Nephron (organoid): ENCODE data around the gene POC1B.

Source experiments
- H3K27ac Mint-ChIP-seq, 3 experiments: 2 replicates each; pipeline ENCODE4 v1.8.0; 2020; ENCODE audit warnings: mixed read lengths in 3 of 3, mild to moderate bottlenecking in 2 of 3, moderate library complexity in 1 of 3
- H3K27me3 Mint-ChIP-seq: 2 replicates; pipeline ENCODE4 v1.8.0; 2021; ENCODE audit warnings: low read depth, mild to moderate bottlenecking, moderate library complexity, mixed read lengths
- H3K36me3 Mint-ChIP-seq: 2 replicates; pipeline ENCODE4 v1.8.0; 2020; ENCODE audit warnings: low read depth, mixed read lengths
- H3K4me1 Mint-ChIP-seq: 2 replicates; pipeline ENCODE4 v1.8.0; 2020; ENCODE audit warnings: mixed read lengths
- H3K4me3 Mint-ChIP-seq, 3 experiments: 2 replicates each; pipeline ENCODE4 v1.8.0; 2020; ENCODE audit warnings: mild to moderate bottlenecking in 3 of 3, mixed read lengths in 3 of 3, moderate library complexity in 2 of 3
- H3K9me3 Mint-ChIP-seq: 2 replicates; pipeline ENCODE4 v1.8.0; 2020; ENCODE audit warnings: mixed read lengths
- TF ChIP-seq, protein P1 (sequence below), 3 experiments: fragments of 200-600 bp; sonication (generic); IDR thresholded peaks; one replicate each; pipeline ENCODE4 v1.5.0; 2021; ENCODE audit warnings: antibody characterized with exemption in 3 of 3; ENCODE audit not compliant: unreplicated experiment in 3 of 3

Gene POC1B

DNA sequence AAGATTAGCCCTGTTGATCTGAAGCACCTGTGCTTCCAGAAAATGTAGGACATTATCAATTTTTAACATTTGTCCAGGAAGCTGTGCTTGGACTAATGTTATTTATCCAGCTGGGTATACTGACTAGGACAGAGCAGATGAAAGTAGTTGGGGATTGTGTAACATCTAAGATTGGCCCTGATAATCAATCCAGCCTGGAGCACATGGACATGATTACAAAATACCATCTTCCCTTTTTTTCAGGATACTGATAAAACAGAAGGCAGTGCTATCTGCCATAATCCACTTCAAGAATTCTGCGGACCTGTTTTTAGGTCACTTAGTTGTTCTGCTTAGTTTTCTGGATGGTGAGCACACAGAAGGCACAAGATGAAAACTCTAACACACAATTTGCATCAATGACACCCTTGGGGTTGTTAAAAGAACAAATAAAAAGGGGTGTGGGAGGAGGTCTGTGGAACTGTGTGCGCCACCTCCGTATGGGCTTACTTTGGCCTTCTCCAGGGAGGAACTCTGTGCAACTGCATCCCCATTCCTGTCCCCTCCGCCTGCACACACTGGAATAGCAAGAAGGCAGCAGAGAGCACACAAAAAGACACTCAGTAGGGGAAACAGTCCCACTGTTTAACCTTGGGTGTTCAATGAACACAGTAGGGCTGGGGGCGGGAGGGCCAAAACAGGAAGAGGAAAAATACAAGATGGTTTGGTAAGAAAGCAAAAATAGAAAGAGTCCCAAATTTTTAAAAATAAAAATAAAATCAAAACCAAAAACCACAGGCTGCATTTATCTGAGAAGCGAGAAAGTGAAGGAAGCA, 142.4 kb downstream of the POC1B start:
- H3K4me3 Mint-ChIP-seq, result peak overlapping the region in 1 of 3 experiments; percentile 15
- no peaks in the 10 kb centered on the region for H3K9me3 Mint-ChIP-seq
- H3K36me3 Mint-ChIP-seq, result no peaks in the 10 kb centered on the region
- H3K27ac Mint-ChIP-seq, result peak overlapping the region; percentile 62 to 89 (median 83)
- peaks cover 40% of the 10 kb centered on the region for H3K4me1 Mint-ChIP-seq
- TF ChIP-seq, protein P1, sequence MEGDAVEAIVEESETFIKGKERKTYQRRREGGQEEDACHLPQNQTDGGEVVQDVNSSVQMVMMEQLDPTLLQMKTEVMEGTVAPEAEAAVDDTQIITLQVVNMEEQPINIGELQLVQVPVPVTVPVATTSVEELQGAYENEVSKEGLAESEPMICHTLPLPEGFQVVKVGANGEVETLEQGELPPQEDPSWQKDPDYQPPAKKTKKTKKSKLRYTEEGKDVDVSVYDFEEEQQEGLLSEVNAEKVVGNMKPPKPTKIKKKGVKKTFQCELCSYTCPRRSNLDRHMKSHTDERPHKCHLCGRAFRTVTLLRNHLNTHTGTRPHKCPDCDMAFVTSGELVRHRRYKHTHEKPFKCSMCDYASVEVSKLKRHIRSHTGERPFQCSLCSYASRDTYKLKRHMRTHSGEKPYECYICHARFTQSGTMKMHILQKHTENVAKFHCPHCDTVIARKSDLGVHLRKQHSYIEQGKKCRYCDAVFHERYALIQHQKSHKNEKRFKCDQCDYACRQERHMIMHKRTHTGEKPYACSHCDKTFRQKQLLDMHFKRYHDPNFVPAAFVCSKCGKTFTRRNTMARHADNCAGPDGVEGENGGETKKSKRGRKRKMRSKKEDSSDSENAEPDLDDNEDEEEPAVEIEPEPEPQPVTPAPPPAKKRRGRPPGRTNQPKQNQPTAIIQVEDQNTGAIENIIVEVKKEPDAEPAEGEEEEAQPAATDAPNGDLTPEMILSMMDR (IDR thresholded peaks at IDR 0.05; ENCODE audit: unreplicated experiment in 3 of 3), result no peak
- no peaks in the 10 kb centered on the region for H3K27me3 Mint-ChIP-seq

DNA sequence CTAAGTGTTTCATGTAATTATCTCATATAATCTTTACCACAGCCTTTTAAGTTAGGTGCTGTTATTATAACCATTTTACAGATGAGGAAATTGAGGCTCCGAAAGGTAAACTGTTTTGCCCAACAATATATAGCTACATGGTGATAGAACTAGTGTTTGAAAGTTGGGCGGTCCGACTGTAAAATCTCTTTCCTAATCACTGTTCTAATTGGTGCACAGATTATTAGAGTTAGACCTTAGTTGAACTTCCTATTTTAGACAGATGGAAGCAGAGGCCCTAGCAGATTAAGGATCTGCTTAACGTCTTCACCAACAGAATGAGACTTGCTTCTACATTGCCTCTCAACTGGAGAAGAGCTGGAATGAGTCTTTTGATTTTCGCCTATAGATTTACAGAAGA, 143.5 kb downstream of the POC1B start:
- Mint-ChIP-seq H3K36me3 (peaks cover 4% of the 10 kb centered on the region), H3K27ac (peak overlapping the region in 1 of 3 experiments; percentile 89), H3K4me3 (no peak overlapping the region), H3K4me1 (peaks cover 48% of the 10 kb centered on the region), H3K9me3 (no peaks in the 10 kb centered on the region), H3K27me3 (no peaks in the 10 kb centered on the region)
- TF ChIP-seq, protein P1 (IDR thresholded peaks at IDR 0.05; ENCODE audit: unreplicated experiment in 3 of 3), result no peak

DNA sequence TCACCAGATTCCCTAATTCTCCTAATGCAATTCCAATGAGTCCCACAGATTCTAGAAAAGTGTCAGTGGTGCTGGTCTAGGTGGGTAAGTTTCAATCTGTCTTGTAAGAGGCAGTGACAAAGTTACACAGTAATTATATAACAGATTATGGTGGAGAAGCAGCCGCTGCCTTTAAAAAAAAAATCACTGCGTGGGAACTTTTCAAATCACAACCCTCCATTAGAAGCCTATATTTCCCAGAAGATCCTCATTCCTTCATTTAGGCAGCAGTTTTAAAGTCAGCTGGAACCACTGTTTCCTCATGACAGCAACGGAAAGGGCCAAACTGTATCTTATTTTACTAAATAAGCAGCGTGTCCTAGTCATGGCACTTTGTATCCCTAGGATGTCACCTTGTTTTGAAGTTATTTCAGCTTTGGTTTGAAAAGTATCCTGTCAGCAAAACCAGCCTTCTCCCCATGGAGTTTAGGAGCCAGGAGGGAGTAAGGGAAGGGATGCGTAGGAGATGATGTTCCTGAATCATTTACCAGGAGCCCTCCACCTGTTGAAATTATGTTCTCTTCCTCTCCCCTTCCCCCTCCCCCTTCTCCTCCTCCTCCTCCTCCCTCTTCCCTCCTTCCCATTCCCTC, 145.9 kb downstream of the POC1B start:
- TF ChIP-seq, protein P1 (IDR thresholded peaks at IDR 0.05; ENCODE audit: unreplicated experiment in 3 of 3), result no peak
- Mint-ChIP-seq H3K27ac (peak overlapping the region; percentile 86 to 96 (median 88)), H3K4me3 (no peak overlapping the region), H3K4me1 (peaks cover 38% of the 10 kb centered on the region), H3K9me3 (no peaks in the 10 kb centered on the region), H3K36me3 (peaks cover 4% of the 10 kb centered on the region), H3K27me3 (no peaks in the 10 kb centered on the region)

DNA sequence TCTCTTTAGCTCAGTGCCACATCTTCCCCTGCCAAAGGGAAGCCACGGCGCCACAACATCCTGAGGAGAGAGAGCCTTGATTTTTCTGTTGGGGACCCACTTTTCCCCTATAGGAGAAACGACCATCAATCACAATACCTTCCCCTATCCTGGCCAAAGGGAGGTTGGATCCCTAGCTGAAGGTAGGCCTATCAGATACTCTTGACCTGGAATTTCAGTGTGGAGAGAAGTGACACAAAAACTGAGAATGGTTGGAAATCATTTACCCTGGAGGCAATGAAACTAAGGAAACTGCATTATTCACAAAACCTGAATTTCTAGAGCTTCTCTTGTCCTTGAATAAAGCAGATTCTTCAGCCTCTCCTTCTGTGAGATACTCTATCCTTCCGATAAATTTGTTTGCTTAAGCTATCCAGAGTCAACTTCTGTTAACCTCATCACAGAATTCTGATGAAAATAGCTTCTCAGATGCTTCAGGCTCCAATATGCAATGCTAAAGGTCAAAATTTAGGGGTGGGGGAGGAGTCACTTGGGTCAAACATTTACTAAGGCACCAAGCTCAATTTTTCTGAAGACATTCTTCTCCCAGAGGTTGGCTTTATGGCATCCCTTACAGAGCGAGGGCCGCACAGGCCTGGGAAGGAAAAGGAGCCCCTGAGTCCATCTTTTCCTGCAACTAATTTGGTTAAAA, 146.6 kb downstream of the POC1B start:
- TF ChIP-seq, protein P1 (IDR thresholded peaks at IDR 0.05; ENCODE audit: unreplicated experiment in 3 of 3), result no peak
- Mint-ChIP-seq H3K27me3 (no peaks in the 10 kb centered on the region), H3K4me3 (peak overlapping the region in 1 of 3 experiments; percentile 21), H3K4me1 (peaks cover 32% of the 10 kb centered on the region), H3K27ac (peak overlapping the region; percentile 86 to 96 (median 88)), H3K9me3 (no peaks in the 10 kb centered on the region), H3K36me3 (peaks cover 4% of the 10 kb centered on the region)

DNA sequence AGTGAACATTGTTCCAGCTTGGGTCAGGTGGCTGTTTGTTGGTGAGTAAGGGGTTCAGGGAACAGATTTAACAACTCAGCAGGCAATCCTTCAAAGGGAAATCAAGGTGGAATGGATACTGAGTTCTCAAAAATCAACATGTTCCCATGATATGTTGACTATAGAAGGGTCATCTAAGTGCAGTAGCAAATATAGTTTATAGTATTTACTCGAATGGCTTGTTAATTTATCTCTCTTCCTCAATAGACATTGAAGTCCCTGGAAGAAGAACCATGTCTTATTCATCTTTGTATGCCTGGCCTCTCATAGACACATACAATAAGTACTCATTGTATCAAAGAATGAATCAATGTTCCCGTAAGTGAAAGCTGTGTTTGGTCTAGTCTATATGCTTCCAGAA, 149.0 kb downstream of the POC1B start:
- TF ChIP-seq, protein P1 (IDR thresholded peaks at IDR 0.05; ENCODE audit: unreplicated experiment in 3 of 3), result no peak
- Mint-ChIP-seq H3K4me3 (no peak overlapping the region), H3K27ac (peak overlapping the region in 1 of 3 experiments; percentile 50), H3K27me3 (no peaks in the 10 kb centered on the region), H3K9me3 (no peaks in the 10 kb centered on the region), H3K4me1 (peaks cover 17% of the 10 kb centered on the region), H3K36me3 (peaks cover 7% of the 10 kb centered on the region)
